Right forelimb (tissue), 1 donor: Measurements from ENCODE around the gene TEX9.
A peak's percentile ranks its signal among the peaks of the same experiment; 100 is the strongest.
"Not testable (repeated sequence)": the region's sequence is repeated elsewhere in the genome, so short reads cannot be mapped to it uniquely, and the experiment has no call there.

ENCODE experiments used
- DNase-seq: peaks from one replicate; pipeline ENCODE4 v3.0.0-alpha.2; 2018

Gene TEX9

DNA sequence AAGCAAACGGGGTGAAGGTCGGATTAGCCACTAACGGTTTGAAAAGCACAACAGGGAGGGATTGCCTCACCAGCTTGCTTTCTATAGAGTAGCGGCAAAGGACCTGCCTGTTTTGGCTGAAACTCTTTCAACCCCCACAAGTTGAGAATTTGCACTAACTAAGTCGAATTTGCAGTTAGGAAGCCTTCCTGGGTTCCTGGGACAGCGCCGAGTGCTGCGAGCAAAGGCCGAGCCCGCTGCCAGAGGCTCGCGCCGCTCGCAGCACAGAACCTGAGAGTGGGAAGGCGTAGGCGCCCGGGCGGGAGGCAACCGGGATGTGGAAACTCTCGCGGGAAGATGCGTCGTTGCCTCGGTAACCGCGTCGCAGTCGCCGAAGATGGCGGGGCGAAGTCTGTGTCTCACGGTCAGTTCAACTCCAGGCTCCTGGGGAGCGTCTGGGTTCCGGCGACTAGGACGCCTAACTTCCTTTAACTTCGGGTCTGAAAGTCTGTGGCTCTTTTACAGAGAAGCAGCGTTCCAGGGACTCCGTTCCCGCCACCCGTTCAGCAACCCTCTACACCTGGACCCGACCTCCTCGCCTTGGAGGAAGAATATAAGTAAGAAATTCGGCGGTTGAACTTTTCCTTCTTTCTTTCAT, at the start of gene TEX9:
Gene TEX9 (plus strand): TSS at position 352 of the 637 bp plus-strand sequence. CDS start 25 bp downstream, at position 377.
- DNase-seq: peak; percentile 93

DNA sequence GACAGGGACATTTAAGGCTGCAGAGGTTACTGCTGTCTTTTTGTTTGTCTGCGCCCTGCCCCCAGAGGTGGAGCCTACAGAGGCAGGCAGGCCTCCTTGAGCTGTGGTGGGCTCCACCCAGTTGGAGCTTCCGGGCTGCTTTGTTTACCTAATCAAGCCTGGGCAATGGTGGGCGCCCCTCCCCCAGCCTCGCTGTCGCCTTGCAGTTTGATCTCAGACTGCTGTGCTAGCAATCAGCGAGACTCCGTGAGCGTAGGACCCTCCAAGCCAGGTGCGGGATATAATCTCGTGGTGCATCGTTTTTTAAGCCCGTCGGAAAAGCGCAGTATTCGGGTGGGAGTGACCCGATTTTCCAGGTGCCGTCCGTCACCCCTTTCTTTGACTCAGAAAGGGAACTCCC, 48.7 kb upstream of the TEX9 start:
- not testable (repeated sequence) for DNase-seq

DNA sequence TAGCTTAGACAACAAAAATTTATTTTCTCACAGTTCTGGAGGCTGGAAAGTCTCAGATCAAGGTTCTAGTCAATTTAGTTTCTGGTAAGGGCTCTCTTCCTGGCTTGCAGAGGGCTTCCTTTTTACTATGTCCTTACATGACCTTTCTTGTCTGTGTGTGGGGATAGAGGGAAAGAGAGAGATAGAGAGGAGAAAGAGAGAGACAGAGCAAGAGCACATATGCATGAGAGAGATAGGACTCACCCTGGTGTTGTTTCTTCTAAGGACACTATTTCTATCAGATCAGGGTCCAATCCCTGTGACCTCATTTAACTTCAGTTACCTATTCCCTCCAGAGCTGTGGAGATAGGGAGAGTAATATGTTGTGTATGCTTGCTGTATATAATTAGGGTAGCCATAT, 44.9 kb upstream of the TEX9 start:
- no peak for DNase-seq

DNA sequence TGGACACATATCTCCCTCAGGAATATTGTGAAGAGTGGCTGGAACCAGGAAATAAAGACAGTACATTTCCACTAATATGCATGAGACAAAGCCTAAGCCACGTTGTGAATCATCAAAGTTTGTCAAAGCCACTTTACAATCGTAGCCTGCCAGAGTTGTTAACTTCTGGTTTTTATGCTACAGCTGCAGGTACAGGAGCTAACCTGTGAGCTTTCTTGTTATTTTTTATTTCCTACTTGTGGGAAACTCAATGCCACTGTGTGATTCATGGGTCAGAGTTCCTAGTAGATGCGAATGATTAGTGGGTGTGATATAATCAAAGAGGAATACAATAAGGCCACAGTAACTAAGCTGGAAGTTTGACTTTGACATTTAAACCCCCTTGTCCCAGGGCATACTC, 44.4 kb upstream of the TEX9 start:
- DNase-seq: no peak

DNA sequence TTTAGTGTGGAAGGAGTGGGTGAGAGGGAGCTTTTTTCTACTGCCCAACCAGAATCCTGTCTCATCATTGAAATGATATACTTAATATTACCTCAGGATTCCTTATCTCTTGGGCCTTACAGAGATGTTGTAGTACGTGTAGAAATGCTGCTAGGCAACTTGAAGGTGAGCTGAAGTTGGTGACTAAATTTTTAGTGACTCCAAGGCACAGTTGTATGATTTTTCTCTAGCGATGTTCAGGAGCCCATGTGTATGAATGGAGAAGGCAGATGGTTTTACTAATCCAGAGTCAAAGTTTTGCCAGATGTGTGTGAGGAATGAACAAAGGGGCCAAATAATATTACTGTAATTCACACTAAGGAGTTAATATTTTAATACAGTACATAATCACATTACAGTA, 42.8 kb upstream of the TEX9 start:
- no peak for DNase-seq

DNA sequence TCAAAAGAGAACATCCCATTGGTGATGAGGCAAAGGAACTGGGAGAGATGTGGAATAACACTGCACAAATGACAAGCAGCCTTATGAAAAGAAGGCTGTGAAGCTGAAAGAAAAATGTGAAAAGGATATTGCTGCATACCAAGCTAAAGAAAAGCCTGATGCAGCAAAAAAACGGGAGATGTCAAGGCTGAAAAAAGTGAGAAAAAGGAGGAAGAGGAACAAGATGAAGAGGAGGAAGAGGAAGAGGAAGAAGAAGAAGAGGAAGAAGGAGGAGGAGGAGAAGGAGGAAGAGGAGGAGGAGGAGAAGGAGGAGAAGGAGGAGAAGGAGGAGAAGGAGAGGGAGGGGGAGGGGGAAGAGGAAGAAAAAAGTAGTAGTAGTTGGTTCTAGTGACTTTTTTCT, 41.8 kb upstream of the TEX9 start:
- DNase-seq: no peak

DNA sequence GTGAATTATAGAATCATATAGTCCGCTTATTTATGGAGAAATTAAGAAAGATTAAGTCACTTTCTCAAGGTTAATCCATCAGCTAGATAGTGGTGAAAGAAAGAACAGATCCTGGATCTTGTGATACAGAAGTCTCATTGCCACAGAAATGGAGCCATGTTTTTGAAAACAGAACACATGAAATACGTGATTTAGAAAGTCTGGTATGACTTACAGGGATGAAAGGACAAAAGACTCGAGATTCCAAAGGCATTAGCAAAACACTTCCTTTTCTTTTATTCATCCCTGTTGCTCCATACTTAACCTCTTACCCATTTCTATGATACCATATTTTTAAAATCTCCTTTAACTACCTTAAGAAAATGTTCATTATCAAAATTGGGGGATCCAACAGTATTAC, 40.0 kb upstream of the TEX9 start:
- no peak for DNase-seq

DNA sequence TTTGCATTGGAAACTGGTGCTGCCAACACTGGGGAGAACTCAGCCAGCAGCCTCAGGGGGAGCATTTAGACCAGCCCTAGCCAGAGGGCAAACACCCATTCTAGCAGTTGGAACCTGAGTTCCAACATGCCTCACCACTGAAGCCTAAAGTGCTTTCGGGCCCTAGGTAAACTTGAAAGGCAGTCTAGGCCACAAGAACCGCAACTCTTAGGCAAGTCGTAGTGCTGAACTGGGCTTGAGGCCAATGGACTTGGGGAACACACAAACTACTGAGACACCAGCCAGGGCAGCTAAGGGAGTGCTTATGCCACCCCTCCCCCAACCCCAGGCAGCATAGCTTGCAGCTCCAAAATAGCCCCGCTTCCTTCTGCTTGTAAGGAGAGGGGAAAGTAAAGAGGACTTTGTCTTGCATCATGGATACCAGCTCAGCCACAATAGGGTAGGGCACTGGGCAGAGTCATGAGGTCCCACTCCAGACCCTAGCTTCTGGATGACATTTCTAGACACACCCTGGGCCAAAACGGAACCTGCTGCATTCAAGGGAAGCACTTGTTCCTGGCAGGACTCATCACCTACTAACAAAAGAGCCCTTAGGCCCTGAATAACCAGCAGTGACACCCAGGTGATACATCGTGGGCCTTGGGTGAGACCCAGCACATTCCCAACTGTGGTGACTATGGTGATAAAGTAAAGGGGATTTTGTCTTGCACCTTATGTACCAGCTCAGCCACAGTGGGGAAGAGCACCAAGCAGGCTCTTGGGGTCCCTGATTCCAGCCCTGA, 37.3 kb upstream of the TEX9 start:
- DNase-seq: no peak

DNA sequence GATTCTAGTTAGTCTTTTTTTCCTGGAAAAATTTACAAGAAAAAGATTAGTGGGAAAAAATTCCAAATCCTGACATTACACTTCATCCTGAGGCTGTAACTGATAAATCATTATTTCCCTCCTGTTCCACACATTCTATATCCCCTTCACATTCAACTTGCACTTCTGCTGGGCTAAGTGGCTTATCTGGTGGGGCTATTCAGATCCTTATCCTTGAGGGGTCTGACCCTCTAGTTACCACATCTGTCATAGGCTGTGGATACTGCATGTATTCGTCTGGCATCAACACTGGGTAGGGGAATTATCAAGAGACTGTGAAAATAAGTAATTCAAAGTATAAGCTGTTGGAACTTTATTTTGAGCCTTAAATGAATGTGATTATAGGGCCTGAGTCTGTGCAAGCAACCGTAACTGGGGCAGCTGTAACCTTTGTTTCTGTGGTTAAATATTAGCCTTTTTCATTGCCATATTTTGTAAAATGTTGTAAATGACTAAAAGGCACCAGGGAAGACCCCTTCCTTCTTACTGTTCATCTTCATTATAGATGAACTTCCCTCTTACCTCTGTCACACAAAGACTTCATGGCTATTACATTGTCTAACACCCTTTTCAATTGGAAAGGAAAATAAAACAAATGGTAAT, 28.0 kb upstream of the TEX9 start:
- DNase-seq: no peak

DNA sequence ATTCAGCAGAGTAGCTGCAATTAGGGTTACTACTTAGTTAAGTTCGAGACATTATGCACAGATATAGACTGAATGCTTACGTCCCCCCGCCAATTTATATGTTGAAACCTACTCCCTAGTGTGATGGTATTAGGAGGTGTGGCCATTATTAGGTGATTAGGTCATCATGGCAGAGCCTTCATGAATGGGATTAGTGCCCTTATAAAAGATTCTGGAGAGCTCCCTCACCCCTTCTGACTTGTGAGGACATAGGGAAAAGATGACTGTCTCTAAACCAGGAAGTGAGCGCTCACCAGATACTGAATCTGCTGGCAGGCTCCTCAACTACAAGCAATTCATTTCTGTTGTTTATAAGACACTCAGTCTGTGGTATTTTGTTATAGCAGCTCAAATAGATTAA, 25.6 kb upstream of the TEX9 start:
- no peak for DNase-seq

DNA sequence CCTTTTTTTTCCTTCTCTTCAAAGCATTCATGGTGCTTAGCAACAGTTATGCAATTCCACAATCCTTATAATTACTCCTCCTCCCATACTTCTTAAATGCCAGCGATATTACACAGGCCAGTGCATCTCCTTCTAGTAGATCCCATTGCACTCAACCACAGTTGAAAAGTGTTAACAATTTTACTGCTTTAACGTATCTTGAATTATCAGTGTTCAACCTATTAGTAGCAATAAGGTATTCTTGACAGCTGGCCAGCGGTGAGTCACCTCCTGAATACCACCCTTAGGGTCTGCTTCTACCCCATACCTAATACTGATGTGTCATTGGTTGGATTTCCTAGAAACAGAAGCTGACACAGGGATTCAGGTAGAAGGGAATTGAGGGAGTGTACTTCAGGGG, 24.0 kb upstream of the TEX9 start:
- no peak for DNase-seq

DNA sequence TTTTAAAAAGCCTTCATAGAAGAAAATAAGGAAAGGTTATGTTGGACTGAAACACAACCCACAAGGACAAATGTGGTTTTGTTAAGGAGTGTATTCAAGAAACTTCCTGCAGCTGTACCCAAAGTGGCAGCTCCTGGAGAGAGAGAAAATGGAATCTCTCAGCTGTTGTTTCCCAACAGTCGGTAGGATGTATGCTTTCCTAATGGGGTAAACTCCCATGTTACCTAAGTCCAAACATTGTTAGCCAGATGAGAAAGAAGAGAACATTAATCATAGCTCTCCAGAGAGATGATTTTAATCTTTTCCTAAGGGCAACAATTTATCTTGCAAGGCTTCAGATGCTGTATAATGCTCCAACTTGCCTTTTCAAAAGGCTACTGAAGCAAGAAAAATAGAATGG, 22.6 kb upstream of the TEX9 start:
- no peak for DNase-seq

DNA sequence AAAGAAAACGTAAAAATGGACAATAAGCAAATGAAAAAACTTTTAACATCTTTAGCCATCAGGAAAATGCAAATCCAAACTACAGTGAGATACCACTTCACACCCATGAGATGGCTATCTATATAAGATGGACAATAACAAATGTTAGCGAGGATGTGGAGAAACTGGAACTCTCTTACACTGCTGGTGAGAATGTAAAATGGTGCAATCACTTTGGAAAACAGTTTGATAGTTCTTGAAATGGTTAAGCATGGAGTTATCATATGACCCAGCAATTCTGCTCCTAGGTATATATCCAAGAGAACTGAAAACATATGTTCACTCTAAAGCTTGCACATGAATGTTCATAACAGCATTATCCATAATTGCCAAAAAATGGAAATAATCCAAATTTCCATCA, 21.3 kb upstream of the TEX9 start:
- no peak for DNase-seq

DNA sequence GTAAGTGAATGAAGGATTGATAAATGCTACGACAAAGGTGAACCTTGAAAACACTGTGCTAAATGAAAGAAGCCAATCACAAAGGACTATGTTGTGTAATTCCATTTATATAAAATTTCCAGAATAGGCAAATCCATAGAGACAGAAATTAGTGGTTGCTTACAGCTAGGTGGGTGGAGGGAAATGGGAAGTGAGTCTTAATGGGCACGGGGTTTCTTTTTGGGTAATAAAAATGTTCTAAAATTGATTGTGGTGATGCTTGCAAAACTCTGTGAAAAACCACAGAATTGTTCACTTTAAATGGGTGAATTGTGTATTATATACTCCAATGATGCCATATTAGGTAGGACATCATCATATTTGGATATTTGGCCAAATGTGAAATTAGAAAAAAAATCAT, 20.9 kb upstream of the TEX9 start:
- no peak for DNase-seq

DNA sequence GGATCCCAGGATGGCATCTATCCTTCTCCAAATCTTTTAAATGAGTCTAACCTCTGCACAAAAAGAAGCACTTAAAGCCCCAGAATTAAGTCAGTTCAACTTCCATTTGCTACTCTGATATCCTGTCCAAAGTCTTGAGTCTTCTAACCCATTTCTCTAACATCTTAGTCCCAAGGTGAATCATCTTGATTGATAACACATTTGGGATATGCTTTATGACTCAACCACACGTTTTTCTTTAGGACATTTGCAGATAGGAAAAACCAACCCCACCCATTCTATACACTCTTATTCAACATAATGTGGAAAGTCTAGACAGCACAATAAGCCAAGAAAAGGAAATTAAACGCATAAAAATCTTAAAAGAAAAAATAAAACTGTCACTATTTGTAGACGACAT, 18.8 kb upstream of the TEX9 start:
- DNase-seq: no peak

DNA sequence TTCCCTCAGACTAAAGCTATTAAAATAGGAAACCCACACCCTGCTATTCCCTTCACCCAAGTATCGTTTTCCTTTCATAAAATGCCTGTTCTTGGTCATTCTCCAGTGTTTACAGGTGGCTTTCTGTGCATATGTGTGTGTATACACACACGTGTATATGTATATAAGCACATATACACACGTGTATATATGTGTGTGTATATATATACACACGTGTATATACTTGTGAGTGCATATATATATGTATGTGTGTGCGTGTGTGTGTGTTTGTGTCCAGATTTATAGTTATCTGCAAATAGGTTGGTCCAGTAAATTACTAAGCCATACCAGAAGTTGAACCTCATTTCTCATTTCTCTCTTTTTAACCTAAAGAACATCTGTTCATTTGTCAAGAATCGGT, 15.7 kb upstream of the TEX9 start:
- DNase-seq: no peak

DNA sequence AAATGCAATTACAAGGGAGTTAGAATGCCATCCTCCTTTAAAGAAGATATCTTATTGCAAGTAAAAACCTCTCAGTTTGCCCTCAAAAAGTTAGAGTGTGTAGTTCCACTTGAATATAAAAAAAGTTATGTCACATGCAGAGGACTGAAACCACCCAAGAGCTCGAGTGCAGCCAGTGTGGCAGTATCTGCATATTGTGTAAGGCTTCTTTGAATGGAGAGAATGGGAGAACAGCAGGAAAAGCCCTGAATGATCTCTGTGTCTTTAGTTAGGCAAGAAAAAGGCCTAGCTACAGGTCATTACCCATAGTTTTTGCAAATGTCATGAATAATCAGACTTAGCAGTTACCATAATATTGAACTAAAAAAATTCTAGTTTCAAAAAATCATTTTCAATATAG, 13.9 kb upstream of the TEX9 start:
- DNase-seq: no peak

DNA sequence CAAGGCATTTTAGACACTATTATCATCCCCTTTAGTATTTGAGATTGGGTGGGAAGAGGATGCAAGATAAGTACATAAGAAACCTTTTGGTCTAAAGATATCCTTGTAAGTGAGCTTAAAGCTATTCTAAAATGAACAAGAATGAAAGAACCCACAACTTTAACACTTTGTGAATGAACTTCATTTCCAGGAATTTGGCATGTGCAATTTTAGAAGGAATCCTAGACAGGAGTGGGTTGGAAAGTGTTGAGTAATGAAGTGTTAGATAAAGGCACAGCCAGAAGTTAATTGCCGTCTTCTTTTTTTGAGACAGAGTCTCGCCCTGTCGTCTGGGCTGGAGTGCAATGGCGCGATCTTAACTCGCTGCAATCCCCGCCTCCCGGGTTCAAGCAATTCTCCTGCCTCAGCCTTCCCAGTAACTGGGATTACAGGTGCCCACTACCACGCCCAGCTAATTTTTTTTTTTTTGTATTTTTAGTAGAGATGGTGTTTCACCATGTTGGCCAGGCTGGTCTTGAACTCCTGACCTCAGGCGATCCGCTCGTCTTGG, 13.2 kb upstream of the TEX9 start:
- no peak for DNase-seq

DNA sequence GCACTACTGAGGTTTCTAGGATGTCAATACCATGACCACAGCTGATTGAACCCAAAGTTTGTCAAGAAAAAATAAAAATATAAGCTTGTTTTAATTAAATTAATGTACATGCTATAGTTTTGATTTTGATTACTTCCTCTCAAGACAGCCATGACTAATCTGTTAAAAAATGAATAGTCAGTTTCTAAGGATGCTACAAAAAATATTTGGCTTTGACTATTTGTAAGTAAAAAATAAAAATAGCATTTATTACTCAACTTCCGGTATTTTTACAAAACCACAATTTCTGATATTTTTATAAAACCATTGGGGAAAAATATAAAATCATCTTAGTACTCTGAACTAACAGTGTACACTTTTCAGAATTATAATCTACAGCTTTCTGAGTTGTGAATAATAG, 12.1 kb upstream of the TEX9 start:
- DNase-seq: no peak

DNA sequence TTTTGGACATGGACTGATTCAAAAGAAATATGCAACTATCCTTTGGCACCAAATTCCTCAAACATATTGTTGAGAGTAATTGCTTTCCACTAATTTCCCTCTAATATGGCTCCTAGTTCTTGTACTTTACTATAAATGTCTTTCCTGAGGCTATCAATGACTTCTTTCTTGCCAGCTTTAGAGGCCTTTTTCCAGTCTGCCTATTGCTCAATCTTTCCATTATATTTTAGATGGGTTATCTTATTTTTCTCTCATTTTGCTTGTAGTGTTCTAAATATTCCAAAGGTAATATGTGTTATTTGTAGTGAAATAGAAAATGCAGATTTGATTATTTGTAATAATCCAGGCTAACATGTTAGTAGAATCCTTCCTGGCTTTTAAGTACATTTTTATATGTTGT, 11.5 kb upstream of the TEX9 start:
- DNase-seq: no peak

DNA sequence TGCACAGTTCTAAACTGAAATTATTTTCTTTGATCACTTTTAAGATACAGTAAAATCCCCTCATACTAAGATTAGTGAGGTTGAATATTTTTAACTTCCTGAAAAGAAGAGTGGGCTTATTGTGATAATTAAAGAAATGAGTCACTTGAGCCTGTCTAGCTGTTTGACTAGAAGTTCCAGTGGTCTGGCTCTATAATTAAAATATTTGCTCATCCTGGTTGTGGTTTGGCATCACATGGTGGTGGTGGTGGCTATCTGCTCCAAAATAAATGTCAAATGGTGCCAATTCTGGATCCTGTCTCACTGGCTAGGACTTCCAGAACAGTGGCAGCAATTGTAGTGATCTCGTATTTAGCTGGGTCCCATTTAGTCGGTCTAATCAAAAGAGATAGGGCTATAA, 8.6 kb upstream of the TEX9 start:
- DNase-seq: no peak

DNA sequence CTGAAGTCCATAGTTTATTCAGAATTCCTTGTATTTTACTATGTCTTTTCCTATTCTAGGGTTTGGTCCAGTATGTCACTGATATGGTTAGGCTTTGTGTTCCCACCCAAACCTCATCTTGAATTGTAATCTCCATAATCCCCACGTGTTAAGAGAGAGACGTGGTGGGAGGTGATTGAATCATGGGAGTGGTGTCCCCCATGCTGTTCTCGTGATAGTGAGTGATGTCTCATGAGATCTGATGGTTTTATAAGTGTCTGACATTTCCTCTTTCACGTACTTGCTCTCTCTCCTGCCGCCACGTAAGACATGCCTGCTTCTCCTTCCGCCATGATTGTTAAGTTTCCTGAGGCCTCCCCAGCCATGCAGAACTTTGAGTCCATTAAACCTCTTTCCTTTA, 6.6 kb upstream of the TEX9 start:
- no peak for DNase-seq

DNA sequence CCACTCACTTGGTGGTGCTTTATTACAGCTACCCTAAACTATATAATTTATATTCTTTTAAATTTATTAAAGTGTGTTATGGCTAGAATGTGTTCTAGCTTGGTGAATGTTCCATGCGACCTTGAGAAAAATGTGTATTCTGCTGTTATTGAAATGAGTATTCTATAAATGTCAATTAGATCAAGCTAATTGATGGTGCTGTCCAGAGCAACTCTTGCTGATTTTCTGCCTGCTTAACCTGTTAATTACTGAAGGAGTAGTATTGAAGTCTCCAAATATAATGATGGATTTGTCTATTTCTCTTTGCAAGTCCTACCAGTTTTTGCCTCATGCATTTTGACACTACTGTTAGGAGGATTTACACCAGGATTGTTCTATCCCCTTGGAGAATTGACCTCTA, 3.2 kb upstream of the TEX9 start:
- no peak for DNase-seq

DNA sequence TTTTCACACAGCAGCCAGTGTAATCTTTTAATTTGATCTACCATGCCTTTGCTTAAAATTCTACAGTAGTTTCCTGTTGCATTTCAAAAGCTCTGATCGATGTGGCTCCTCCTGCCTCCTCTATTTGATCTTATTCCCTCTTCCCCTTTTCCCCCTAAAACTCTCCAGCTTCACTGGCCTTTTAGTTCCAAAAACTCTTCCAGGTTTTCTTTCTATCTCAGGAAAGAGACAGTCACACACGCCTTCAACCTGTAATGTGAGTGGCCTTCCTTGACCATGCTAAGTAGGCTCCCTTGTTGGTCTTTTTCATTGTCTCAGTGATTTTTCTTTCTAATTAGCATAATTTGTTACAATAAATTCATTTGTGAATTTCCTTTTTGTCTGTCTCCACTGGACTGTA, 985 bp downstream of the TEX9 start:
- no peak for DNase-seq
